HG03354 (cell line): ENCODE data around the gene PPP1R9B.

ENCODE experiments used
- ATAC-seq: cut with Tn5 transposase; IDR thresholded peaks from one replicate; pipeline ENCODE4 v1.9.1; 2021; ENCODE audit warnings: mild to moderate bottlenecking; ENCODE audit not compliant: unreplicated experiment, poor library complexity, severe bottlenecking

PPP1R9B gene

GRCh38 chr17:50146230-50146926, 4.1 kb downstream of the PPP1R9B start:
- no peak for ATAC-seq

- no peak for ATAC-seq
Measured at GRCh38 chr17:50145532-50146229, 4.8 kb downstream of the PPP1R9B start.

GRCh38 chr17:50144845-50145531, 5.5 kb downstream of the PPP1R9B start:
- no peak for ATAC-seq

- no peak for ATAC-seq
Measured at GRCh38 chr17:50144355-50144754, 6.1 kb downstream of the PPP1R9B start.

- no peak for ATAC-seq
Measured at GRCh38 chr17:50143461-50144176, 6.9 kb downstream of the PPP1R9B start.

GRCh38 chr17:50141745-50142110, 8.7 kb downstream of the PPP1R9B start:
- no peak for ATAC-seq

GRCh38 chr17:50141026-50141744, 9.3 kb downstream of the PPP1R9B start:
- no peak for ATAC-seq

GRCh38 chr17:50139950-50140885, 10.3 kb downstream of the PPP1R9B start:
- ATAC-seq, result peak; percentile 69

GRCh38 chr17:50139185-50139783, 11.2 kb downstream of the PPP1R9B start:
- no peak for ATAC-seq

GRCh38 chr17:50137042-50137441, 13.4 kb downstream of the PPP1R9B start:
- no peak for ATAC-seq

GRCh38 chr17:50136096-50136687, 14.3 kb downstream of the PPP1R9B start:
- ATAC-seq, result no peak

GRCh38 chr17:50135316-50136095, 15.0 kb downstream of the PPP1R9B start:
- ATAC-seq, result no peak

GRCh38 chr17:50134206-50135110, 16.0 kb downstream of the PPP1R9B start:
- no peak for ATAC-seq

- ATAC-seq, result no peak
Measured at GRCh38 chr17:50133769-50134099, 16.7 kb downstream of the PPP1R9B start.

- no peak for ATAC-seq
Measured at GRCh38 chr17:50133028-50133768, 17.3 kb downstream of the PPP1R9B start.
